Activated CD8-positive, alpha-beta memory T cell treated with anti-CD3 and anti-CD28 coated beads, Interleukin-2, amount 50 U/mL, for 24 hours (primary cell): ENCODE data around the gene CDH23.

ENCODE experiments used
- DNase-seq: peaks from one replicate; pipeline ENCODE4 v3.0.0-alpha.2; 2020; ENCODE audit errors: extremely low read depth

Gene CDH23

DNA sequence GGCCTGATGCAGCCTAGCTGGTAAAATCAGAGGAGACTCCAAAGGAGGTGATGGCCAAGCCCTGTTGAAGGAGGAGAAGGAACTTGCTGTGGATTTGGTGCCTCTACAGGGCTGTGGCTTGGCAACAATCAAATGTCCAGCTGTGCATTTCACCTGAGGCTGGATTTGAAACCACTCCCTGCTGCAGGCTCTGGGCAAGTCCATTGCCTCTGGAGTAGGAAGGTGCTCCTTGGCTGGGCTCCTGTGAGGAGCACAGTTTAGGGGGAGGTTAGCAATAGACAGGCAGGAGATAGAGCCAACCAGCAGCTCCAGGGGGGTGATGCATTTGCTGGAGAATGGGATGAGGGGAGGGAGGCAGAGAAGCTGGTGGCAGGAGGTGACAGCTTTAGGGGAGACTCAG lies 26.5 kb downstream of the CDH23 start:
- DNase-seq: no peak

DNA sequence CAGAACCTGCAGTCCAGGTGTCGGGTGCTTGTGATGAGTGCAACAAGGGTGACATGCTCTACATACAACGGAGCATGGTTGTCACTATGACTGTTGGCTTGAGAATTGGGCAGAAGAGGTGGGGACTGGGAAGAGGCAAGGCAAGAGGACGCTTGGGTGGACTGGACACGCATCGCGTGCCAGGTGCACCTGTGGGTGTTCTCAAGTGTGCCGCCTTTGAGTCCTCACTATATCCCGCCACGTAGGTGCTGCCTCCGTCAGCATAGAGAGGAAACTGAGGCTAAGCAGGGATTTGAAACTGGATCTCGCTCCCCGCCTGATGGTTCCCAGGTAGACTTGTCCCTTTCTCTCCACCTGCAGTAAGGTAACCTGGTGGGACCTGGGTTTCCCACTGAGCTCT lies 27.2 kb downstream of the CDH23 start:
- DNase-seq: no peak

DNA sequence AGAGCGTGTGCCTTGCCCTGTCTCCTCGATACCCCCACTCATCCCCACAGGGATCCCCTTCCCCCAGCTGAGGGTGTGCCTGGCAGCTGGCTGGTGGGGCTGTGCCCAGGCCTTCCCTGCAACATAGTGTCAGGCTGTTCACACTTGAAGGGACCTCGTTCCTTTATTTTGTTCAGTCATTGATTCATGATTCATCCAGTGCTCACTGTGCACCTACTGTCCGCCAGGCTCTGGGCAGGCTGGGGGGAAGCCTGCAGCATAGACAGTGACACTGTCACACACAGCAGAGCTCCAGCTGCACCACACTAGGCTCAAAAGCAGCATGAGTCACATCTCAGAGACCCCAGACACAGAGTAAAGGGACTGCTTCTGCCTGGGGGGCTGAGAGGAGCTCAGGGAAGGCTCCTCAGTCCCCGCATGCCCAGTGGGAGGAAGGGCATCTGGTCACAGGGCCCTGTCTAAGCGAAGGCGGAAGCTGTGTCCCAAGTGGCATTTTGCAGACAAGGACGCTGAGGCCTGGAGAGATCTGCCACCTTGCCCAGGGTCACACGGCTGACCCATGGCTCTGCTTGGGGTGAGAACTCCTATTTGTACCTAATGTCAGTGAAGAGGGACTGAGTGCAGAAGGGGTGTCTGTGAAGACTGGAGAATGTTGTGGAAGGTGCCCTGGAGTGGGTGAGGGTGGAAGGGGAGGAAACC lies 27.9 kb downstream of the CDH23 start:
- DNase-seq: no peak

DNA sequence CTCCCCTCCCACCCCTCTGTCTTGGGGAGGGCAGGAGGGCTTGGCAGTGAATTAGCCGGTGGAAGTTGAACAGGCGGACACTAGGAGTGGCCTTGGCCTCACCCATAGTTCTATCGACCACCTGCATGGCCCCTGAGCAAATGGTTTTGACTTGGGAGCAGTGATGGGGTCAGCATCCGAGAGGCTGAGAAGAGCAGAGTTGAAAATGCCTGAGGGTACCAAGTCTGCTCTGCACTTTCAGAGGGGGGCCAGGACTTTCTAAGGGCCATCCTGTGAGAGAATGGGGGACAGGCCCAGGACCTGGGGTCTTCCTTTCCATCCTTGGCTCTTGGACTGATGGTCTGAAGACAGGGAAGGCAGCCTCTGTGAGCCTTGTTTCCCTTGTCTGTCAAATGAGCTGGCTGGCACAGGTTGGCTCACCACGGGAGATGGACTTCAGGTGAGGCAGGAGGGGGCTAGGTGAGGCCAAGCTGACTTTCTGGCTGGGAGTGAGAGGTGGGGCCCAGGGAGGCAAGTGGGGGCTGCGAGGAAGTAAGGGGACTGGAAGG lies 29.4 kb downstream of the CDH23 start:
- DNase-seq: no peak

DNA sequence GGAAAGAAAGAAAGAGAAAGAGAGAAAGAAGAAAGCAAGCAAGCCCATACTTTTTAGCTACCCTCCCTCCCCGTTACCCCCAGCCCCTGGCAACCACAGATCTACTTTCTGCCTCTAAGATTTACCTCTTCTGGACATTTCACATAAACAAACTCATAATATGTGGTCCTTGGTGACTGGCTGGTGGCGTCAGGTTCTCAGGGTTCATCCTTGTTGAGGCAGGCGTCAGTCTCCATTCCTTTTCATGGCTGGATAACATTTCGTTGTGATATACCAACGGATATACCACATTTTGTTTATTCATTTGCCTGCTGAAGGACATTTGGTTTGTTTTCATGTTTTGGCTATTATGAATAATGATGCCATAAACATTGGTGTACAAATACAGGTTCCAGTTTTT lies 30.5 kb downstream of the CDH23 start:
- DNase-seq: no peak

DNA sequence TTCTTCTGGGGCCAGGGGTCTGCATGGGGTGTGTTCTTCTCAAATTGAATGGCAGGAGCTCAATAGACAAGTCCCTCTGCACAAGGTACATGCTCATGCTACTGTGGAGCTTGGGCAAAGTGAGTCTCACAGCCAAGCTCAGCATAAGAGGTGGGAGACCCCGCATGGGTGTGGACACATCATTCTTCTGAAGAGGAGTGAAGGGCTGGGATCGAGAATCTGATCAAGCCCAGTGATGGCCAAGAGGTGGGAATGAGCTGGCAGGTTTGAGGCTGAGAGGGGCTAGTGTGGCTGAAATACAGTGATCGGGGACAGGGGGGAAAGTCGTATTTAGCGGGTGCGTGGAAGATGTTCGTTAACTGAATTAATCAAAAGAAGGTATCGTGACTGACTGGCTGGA lies 32.6 kb downstream of the CDH23 start:
- no peak for DNase-seq

DNA sequence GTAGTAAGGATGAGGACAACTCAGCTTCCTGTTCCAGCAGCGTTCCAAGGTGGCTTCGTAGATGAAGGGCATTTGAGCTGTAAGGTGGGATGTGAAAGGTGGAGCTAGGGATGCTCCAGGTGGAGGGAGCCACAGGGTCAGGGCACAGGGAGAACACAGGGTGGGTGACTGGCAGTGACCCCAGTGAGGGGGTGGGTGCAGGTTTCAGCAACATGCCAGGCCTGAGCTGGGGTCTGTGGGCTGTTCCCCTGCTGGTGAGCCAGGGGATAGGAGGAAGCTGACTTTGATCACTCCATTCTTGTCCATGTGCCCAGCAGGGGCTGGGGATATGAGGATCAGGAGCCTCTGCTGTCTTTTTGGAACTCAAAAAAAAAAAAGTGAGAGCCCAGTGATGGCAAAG lies 33.2 kb downstream of the CDH23 start:
- no peak for DNase-seq

DNA sequence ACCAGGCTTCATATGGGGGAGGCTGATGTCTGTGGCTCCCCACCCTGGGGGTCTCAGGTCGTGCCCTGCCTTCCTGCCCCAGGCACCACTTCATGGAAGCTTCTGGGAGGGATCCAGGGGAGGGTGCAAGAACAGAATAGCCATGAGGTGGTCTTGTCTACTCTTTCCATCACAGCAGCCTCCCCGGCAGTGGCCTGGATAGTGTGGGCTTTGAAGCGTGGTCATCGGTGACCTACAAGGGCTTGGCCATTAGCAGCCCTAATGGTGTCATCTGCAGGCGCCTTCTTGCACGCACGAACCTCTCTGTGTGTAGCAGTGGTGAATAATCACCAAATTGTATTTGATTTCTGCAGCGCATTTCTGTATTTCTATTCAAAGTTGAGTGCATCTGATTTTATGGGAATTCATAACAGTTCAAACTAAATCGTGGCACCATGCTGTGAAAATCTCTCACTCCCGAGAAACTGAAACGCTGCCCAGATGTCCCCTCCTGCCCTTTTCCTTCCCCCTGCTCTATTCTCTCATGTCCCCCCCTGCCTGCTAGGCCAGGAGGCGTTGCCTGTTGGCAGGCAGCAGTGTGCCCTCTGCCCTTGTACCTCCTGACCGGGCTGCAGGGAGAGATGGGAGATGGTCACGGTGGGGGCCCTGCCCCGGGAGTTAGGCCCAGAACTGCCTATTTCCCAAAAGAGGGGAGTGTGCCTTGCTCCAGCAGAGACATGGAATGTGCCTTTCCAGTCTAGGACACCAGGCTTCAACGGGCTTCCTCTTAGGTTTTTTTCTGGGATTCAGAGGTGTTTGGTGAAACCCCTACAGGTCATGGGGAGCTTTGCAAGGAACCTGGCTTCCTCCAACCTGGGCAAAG lies 34.8 kb downstream of the CDH23 start:
- no peak for DNase-seq

DNA sequence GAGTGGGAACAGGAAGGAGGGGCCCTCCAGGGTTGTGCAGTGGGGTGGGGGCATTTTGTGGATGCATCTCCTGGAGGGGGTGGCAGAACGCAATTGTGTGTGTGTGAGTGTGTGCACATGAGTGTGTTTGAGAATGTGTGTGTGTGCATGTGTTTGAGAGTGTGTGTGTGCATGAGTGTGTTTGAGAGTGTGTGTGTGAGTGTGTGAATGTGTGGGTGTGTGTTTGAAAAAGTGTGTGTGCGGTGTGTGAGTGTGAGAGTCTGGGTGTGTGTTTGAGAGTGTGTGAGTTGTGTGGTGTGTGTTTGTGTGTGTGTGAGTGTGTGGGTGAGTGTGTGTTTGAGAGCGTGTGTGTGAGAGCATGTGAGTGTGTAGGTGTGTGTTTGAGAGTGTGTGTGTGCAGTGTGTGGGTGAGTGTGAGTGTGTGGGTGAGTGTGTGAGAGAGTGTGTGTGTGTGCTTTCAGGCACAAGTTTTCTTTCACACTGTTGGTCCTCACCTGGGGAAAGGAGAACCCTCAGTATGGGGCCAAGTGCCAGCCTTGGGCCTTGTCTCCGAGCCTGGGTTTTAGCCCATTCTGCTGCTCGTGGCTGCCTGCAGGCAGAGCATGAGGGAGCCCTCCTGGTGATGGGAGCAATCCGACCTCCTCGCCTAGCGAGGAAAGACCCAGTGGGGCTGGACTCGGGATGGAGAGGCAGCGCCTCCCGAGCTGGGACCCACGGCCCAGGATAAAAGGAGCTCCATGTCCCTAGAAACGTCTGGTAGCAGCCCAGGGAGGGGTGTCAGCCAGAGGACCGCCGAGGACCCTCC lies 35.6 kb downstream of the CDH23 start:
- no peak for DNase-seq

DNA sequence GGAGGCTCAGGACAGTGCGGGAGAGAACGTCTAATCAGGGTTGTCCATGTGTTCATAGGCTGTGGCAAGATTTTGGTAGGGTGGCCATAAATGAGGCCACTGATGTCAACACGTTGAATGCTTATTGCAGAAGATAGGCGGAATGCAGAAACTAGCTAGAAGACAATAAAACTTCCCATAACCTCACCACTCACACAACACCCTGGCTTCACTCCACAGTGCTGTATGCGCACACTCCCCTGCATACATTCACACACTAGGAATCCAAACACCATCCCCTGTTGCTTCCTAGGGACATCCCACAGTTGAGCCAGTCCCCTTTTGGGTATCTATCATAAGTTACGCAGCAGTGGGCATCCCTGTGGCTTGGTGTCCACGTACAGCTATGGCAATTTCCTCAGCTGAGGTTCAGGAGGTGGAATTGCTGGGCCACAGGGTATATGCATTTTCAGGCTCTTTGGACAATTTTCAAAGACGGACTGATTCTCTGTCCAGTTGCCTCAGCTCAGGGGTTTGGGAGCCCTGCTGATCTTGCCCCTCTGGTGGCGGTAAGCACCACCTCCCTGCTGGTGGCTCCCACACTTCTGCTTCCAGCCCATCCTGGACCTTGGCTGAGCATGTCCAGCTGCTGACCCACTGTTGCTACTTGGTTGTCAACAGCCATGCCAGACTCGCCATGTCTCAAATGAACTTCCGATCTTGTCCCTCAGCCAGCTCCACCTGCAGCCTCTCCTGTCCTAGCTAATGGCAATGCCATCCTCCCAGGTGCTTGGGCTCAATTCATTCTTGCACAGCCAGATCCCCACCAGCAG lies 36.4 kb downstream of the CDH23 start:
- DNase-seq: no peak

DNA sequence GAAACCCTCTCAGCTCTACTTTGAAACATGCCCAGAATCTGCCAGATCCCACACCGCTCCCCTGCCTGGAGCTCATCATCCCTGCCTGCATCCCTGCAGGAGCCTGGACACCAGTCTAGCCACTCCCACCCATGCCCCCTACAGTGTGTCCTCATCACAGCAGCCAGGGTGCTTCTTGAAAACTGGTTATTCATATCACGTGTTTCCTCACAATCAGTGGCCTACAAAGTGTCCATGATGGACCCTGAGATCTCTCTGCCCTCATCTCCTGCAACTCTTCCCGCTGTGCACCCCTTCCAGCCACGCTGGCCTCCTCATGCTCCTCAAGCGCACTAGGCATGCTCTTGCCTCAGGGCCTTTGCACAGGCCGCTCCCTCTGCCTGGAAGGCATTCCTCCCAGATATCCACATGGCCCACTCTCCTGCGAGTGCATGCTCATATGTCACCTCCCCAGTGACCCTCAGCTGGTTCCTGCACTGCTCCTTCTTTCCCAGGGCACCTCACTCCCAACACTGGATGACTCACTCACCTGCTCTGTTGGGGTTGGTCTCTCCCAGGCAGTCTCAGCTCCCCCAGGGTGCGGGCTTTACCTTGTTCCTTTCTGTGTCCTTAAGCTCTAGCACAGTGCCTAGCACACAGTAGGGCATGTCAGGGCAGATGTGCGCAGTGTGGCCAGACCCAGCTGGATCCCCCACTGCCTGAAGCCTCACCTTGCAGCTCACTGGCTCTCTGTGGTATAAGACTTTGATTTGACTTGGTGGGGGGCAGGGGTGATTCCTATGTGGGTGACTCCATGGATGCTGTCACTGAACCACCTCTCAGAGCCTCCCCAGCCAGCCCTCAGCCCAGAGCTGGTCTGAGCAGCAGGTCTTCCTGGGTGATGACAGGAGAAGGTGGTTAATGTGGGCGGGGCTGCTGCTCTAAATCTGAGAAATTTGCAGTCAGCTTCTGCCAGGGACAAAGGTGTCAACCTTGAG lies 37.3 kb downstream of the CDH23 start:
- no peak for DNase-seq

DNA sequence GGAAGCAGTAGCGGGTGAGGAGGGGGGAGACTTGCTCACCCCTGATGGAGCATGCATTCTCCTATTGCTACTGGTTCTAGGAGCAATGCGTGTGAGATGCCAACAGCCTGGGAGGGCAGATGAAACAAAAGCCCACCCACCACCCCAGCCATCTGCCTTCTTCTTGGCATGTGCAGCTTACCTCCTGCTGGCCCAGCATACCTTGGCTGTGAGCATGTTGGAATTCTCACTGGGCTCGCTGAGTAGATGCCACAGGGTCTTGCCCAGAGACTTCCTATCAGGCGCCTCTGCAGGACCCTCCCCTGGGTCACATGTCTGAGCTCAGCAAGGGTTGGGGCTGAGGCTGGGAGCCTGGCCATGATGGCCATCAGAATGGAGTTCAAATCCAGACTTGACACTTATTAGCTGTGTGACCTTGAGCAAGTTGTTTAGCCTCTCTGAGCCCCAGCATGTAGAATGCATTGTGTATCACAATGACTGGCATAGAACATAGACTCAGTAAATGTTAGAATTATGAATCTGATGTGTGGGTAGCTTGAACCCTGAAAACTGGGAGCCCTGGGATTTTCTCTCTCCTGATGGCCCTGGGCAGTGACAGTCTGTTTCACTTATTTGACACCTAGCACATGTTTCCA lies 38.2 kb downstream of the CDH23 start:
- no peak for DNase-seq

DNA sequence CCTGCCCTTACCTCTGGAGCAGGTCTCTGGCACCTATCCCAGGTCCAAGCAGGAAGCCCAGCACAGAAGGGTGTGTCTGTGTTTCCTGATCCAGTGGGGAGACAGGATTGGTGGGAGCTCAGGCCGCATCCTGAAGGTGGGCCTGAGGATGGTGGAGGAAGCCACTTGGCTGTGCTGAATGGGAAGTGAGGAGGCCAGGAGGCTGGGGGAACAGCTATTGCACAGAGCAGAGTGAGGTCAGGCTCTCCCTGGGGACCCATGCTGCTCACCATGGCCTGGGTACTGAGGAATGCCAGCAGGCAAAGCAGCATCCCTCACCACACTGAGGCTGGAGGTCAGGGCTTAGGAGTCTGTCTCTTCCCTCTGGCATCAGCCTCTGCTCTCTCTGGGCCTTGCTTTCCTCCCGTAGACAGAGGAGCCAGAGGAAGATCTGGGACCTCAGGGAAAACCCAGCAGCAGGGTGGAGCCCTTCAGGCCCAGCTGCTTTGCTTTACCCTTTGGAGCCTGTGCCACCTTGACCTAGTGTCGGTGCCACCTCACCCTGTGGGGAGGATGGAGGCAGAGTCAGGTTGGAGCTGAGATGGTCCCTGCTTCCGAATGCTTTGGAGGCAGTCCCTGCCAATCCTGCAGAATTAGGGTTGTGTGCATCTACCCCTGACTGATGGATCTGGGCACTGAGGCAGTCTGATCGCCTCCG lies 39.0 kb downstream of the CDH23 start:
- no peak for DNase-seq

DNA sequence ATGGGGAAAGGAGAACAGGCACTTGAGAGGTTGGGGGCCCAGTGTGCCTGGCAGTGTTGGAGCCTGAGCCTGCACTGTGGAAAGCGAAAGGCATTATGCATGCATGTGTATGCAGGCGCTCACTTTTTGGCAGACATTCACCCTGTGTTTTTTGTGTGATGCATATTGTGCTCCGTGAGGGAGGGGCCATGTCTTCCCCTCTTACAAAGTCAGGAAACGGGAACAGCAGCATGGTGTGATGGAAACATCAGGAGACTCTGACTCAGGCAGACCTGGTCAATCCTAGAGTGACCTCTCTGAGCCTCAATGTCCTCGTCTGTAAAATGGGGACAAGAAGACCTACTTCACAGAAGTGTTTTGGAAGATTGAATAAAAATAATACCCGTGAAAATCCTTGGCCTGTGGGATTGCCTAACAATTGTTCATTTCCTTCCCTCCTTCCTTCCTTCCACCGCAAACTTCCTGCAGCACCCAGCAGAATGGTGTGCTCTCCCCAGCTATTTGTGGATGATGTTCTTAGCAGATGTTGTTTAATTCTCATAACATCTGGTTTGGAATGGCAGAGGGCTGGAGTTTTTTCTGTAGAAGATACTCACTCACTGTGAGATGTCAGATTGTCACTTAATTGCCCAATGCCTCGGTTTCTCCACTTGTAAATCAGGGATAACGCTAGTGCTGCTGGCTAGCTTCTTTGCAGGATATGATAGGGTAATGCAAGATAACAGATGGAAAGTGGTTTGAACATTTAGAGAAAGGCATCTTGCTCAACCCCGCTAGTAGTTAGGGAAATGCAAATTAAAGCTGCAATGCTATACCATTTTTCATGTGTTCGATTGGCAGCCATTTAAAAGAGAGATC lies 39.8 kb downstream of the CDH23 start:
- DNase-seq: no peak

DNA sequence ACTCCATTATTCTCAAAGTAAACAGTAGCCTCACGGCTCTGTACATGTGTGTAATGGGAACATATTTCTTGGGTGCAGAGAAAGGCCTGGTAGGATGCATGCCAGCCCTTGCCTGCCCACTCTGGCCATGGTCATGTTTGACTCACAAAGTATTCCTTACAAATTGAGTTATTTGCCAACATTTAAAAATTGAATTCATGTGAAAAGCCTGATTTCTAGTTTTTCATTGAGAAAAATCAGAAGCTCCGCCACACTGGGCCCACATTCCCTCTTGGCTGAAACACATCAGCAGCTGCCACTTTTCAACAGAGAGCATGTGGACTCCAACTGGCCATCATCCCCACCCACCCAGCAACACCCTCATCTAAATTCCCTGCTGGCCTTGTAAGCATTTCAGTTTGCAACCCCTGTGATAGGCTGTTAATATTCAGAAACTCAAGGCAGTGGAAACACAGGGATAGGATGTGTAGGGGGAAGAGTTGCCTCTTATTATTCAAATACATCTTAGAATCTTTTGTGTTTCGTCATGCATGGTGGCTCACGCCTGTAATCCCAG lies 40.9 kb downstream of the CDH23 start:
- no peak for DNase-seq

DNA sequence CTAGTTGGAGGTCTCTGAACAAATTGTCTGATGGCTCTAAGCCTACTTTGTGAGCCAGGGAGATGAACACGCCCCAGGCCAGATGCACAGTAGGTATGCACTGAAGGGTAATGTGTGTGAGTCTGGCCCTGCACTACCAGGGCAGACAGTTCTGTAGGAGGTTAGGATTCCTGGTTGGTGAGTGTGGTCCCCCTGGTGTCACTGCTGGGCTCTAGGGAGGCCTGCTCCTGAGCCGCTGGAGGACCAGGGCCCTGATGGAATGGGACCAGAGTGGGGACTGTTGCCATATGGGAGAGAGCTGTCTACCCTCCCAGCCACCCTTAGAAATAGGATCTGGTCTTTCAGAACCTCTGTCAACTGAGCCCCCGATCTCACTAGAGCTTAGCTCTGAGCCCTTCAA lies 42.0 kb downstream of the CDH23 start:
- DNase-seq: no peak

DNA sequence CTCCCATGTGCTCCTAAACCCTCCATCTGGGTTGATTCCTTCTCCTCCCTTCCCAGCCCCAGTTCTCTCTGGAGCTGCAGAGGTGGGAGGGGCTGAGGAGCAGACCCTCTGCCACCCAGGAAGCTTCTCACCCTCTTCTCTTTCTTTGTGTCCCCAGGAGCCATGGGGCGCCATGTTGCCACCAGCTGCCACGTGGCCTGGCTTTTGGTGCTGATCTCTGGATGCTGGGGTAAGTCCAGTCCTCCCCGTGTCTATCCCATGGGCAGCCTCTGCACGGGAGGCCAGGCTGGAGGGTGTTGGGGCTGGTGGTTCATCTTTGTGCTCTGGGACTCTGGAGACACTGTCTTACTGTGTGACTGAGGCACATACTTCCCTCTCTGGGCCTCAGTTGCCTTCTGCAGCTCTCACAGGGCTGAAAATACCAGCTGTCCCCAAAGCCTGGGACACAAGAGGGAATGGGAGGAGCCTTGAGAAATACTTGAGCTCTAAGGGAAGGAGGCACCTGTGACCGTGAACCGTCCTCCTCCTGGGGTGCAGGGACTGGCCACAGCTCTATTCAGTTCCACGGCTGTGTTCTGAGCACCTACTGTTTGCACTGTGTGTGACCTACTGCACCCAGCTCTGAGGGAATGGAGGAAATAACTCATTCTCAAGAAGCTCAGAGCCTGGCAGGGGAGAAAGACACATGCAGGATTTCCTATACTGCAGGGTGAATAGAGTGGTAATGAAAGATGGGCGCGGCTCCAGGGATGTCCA lies 43.1 kb downstream of the CDH23 start:
- DNase-seq: no peak
